HG03342 (cell line): ENCODE results near the gene CDH15.

Experiments used
- ATAC-seq: cut with Tn5 transposase; IDR thresholded peaks from one replicate; pipeline ENCODE4 v1.9.1; 2021; ENCODE audit warnings: mild to moderate bottlenecking, moderate library complexity; ENCODE audit not compliant: unreplicated experiment

Gene CDH15

GRCh38 chr16:89140981-89141883, 30.3 kb upstream of the CDH15 start:
- ATAC-seq = no peak

DNA sequence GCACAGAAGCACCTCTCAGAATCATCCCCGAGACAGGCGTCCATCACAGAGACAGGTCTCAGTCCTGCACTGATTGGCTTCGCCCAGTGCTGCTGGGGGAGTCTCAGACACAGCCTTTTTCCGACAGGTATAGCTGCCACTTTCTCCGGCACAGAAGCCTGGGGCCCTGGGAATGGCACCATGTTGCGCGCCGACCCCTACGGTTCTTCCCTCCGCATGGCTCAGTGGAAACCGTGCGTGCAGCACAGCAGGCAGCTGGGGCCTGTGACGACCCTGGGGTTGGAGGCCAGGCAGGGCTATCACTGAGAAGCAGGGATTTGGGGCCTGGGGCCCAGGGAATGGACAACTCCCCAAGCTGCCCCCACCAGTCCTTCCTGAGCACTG, 29.7 kb upstream of the CDH15 start:
- no peak for ATAC-seq

- no peak for ATAC-seq
Measured at GRCh38 chr16:89142474-89143195, 28.9 kb upstream of the CDH15 start.

- ATAC-seq = no peak
Measured at GRCh38 chr16:89143201-89143741, 28.3 kb upstream of the CDH15 start.

GRCh38 chr16:89143911-89144675, 27.5 kb upstream of the CDH15 start:
- no peak for ATAC-seq

GRCh38 chr16:89144681-89145080, 26.9 kb upstream of the CDH15 start:
- ATAC-seq = no peak

- ATAC-seq = no peak
Measured at GRCh38 chr16:89145406-89146161, 26.0 kb upstream of the CDH15 start.

GRCh38 chr16:89146211-89147005, 25.1 kb upstream of the CDH15 start:
- no peak for ATAC-seq

- ATAC-seq = no peak
Measured at GRCh38 chr16:89147085-89147817, 24.3 kb upstream of the CDH15 start.

GRCh38 chr16:89149386-89149785, 22.2 kb upstream of the CDH15 start:
- no peak for ATAC-seq

GRCh38 chr16:89150090-89150835, 21.3 kb upstream of the CDH15 start:
- ATAC-seq = no peak

DNA sequence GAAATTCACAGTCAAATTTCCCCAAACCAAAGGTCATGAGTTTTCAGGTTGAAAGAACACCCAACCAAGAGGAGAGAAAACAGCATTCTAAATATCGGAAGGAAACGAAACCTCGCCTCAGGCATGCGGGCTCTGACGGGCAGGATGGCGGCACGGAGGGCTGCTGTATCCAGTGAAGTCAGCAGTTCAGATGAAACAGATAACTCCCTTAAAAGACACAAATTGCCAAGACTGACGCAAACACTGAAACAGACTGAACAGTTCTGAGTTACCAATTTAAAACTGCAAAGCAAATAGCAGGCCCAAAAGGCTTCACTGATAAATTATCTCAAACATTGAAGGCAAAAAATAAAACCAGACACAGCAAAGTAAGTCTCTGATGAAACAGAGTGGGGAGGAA, 20.6 kb upstream of the CDH15 start:
- no peak for ATAC-seq

GRCh38 chr16:89152831-89153700, 18.5 kb upstream of the CDH15 start:
- ATAC-seq = no peak

DNA sequence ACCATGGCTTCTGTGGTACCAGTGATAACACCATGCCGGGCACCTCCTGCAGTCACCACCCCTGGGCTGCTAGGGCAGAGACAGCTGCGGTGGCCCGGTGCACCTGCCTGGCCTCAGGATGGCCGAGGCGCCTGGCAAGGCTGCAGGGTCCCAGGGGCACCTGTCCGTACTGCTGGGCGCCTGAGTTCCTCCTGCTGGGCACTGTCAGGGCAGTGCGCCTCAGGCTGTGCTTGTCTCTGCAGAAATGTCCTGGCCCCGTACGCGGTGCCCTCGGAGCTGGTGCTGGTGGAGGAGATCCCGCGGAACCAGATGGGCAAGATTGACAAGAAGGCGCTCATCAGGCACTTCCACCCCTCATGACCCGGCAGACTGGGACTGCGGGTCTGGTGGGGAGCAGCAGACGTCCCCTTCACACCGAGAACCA, 17.7 kb upstream of the CDH15 start:
- no peak for ATAC-seq

DNA sequence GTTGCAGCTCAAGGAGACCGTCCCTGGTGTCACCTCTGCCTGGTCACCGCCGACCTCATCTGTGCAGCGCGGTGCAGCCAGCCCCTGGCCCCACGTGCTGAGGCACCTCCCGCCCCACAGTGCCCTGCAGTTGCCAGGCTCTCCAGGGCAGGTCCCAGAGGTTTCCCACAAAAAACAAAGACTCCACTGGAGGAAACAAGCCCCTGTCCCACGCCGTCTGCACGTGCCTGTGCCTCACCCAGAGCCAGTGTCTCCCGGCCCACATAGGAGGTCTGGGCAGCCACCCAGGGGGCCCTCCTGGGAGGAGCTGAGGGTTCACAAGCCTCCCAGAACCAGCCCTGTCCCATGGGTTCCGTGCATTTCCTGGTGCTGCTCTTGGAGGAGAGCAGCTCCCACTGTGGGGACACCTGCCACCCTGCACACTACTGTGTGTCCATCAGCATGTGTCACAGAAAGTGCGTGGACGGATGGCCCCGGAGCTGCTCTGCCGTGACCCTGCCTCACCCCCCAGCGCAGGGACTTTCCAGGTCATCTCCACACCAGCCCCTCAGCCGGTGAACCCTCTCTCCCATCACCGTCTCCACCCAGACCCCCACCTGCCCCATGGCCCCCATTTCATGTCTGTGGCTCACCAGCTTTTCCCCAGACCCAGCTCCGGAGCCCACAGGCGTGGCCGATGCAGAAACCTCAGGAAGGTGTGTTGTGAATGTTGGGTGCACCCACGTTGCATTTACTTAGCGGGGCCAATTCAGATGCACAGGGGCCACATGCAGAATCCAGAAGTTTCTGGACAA, 17.0 kb upstream of the CDH15 start:
- ATAC-seq = no peak

- ATAC-seq = no peak
Measured at GRCh38 chr16:89155184-89155679, 16.3 kb upstream of the CDH15 start.
